Tibial nerve (tissue), 4 donors: ENCODE measurements around the gene UTS2R.

Source experiments
- EP300 ChIP-seq, 2 donors: sonication (generic); formaldehyde crosslinking; IDR thresholded peaks; one replicate each; pipeline ENCODE4 v1.6.1; 2017; ENCODE audit warnings: antibody characterized with exemption in 2 of 2, mild to moderate bottlenecking in 1 of 2
- POLR2A ChIP-seq, 2 donors: fragments of 450-650 bp; IDR thresholded peaks; one replicate each; pipeline ENCODE4 v1.6.1; 2017; ENCODE audit warnings: antibody characterized with exemption in 2 of 2, mild to moderate bottlenecking in 2 of 2, moderate library complexity in 2 of 2
- TF ChIP-seq, protein P1 (sequence below), 5 experiments: fragments of 200-600 bp in 3 of 5; fragments of 450-650 bp in 2 of 5; sonication (generic) in 3 of 5; IDR thresholded peaks; one replicate each; pipeline ENCODE4 v1.5.1; 2016 to 2019; ENCODE audit warnings: antibody characterized with exemption in 5 of 5, mild to moderate bottlenecking in 3 of 5, moderate library complexity in 2 of 5

DNA sequence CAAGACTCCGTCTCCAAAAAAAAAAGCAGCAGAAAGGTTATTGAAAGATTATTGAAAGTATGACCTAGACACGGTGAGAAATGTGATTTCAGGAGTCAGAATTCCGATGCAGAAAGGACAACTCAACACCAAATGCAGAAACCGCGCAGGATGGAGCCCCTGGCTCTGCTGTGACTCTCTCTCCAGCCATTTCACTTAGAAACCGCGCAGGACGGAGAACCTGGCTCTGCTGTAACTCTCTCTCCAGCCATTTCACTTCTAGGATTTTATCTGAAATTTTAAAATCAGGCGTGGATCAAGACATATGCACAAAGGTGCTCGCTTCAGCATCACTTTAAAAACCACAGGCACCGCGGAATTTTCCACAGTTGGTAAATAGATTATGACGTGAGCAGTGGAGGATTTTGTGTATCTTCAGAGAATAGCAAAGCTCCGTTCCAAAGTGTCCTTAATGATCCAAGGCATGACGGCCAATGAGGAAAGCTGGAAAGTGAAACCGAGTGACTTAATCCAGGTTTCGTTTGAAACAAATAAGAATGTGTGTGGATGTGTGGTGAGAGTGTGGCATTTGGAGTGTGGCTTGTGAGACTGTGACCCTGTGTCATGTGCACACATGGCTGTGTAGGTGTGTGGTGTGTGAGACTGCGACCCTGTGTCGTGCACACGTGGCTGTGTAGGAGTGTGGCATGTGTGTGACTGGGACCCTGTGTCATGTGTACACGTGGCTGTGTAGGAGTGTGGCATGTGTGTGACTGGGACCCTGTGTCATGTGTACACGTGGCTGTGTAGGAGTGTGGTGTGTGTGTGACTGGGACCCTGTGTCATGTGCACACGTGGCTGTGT lies 9.5 kb downstream of the UTS2R start:
- TF ChIP-seq, protein P1, sequence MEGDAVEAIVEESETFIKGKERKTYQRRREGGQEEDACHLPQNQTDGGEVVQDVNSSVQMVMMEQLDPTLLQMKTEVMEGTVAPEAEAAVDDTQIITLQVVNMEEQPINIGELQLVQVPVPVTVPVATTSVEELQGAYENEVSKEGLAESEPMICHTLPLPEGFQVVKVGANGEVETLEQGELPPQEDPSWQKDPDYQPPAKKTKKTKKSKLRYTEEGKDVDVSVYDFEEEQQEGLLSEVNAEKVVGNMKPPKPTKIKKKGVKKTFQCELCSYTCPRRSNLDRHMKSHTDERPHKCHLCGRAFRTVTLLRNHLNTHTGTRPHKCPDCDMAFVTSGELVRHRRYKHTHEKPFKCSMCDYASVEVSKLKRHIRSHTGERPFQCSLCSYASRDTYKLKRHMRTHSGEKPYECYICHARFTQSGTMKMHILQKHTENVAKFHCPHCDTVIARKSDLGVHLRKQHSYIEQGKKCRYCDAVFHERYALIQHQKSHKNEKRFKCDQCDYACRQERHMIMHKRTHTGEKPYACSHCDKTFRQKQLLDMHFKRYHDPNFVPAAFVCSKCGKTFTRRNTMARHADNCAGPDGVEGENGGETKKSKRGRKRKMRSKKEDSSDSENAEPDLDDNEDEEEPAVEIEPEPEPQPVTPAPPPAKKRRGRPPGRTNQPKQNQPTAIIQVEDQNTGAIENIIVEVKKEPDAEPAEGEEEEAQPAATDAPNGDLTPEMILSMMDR (IDR thresholded peaks at IDR 0.05): no peak
- TF ChIP-seq POLR2A (IDR thresholded peaks at IDR 0.05) (no peak), EP300 (IDR thresholded peaks at IDR 0.05) (no peak)
